T-helper 2 cell treated with Interferon-gamma antibody and Interleukin-4, amounts not matched to agents 100 ng/mL and 5 ng/mL, for 36 hours (primary cell): ENCODE data around the gene CD72. TPM values are rescaled to one million over a fixed set of nuclear protein-coding genes. Genes with fewer than 3 reads are reported as not detected.
"Not testable (repeated sequence)": the region's sequence is repeated elsewhere in the genome, so short reads cannot be mapped to it uniquely, and the experiment has no call there.

Source experiments
- intact Hi-C: fragments of 100-400 bp; cut with micrococcal nuclease; formaldehyde crosslinking; loops from one replicate; pipeline ENCODE4 v1.15.1; 2023
- total RNA-seq: library from RNA; stranded (reverse); gene quantifications from 2 replicates; pipeline ENCODE4 v1.2.3, GENCODE V29; 2022

Gene CD72
- total RNA-seq, 1 donor from 2014 or later, result 7.0 TPM

- intact Hi-C loops, result loop anchor here (1.0 kb wide), 1 partner anchor 28 kb away; no protein-coding TSS in a partner anchor
Observed at GRCh38 chr9:35618854-35619799, 914 bp upstream of the CD72 start.

- intact Hi-C loops, result no loop called here
Observed at GRCh38 chr9:35617548-35617947, 665 bp downstream of the CD72 start.

- intact Hi-C loops, result no loop called here
Observed at GRCh38 chr9:35616681-35617459, 1.3 kb downstream of the CD72 start.

GRCh38 chr9:35615981-35616680, 2.1 kb downstream of the CD72 start:
- intact Hi-C loops, result no loop called here

GRCh38 chr9:35612843-35613242, 5.4 kb downstream of the CD72 start:
- intact Hi-C loops, result no loop called here

GRCh38 chr9:35612066-35612465, 6.1 kb downstream of the CD72 start:
- intact Hi-C loops, result not testable (repeated sequence)

GRCh38 chr9:35611230-35611797, 6.9 kb downstream of the CD72 start:
- intact Hi-C loops, result no loop called here

- intact Hi-C loops, result loop anchor here (10.0 kb wide), 3 partner anchors 535 to 1485 kb away; partner anchors contain the start of genes CCL27, DCAF12, FANCG and VCP
Observed at GRCh38 chr9:35609820-35610163, 8.4 kb downstream of the CD72 start.

GRCh38 chr9:35609001-35609819, 9.0 kb downstream of the CD72 start:
- intact Hi-C loops, result loop anchor here (10.0 kb wide), 3 partner anchors 534 to 1484 kb away; partner anchors contain the start of genes CCL27, DCAF12, FANCG and VCP

GRCh38 chr9:35608221-35608620, 10.0 kb downstream of the CD72 start:
- intact Hi-C loops, result loop anchor here (10.0 kb wide), 3 partner anchors 533 to 1483 kb away; partner anchors contain the start of genes CCL27, DCAF12, FANCG and VCP

GRCh38 chr9:35606726-35607125, 11.5 kb downstream of the CD72 start:
- intact Hi-C loops, result loop anchor here (10.0 kb wide), 3 partner anchors 532 to 1482 kb away; partner anchors contain the start of genes CCL27, DCAF12, FANCG and VCP

- intact Hi-C loops, result loop anchor here (10.0 kb wide), 3 partner anchors 531 to 1481 kb away; partner anchors contain the start of genes CCL27, DCAF12, FANCG and VCP
Observed at GRCh38 chr9:35606138-35606504, 12.1 kb downstream of the CD72 start.

GRCh38 chr9:35605351-35606137, 12.7 kb downstream of the CD72 start:
- intact Hi-C loops, result loop anchor here (2.0 to 10.0 kb wide), 4 partner anchors 495 to 1481 kb away; partner anchors contain the start of genes CCL27, DCAF12, FANCG and VCP

GRCh38 chr9:35604578-35605350, 13.4 kb downstream of the CD72 start, which contains the start of gene TESK1:
Gene TESK1 (plus strand): TSS chr9:35605262. CDS start chr9:35605620, 358 bp downstream.
- intact Hi-C loops, result loop anchor here (1.0 to 10.0 kb wide), 13 partner anchors 42 to 1480 kb away; partner anchors contain the start of genes CCDC107, CCL27, CREB3 and DCAF12

- intact Hi-C loops, result loop anchor here (1.0 to 10.0 kb wide), 13 partner anchors 42 to 1479 kb away; partner anchors contain the start of genes CCDC107, CCL27, CREB3 and DCAF12
Observed at GRCh38 chr9:35603986-35604577, 14.1 kb downstream of the CD72 start.

- intact Hi-C loops, result loop anchor here (5.0 to 10.0 kb wide), 4 partner anchors 506 to 1479 kb away; partner anchors contain the start of genes CCL27, DCAF12, FANCG and PIGO
Observed at GRCh38 chr9:35603506-35603985, 14.7 kb downstream of the CD72 start.
